Amniotic epithelial cell (primary cell): ENCODE data around the gene TMBIM4.

Source experiments
- DNase-seq: peaks from one replicate; pipeline ENCODE4 v3.0.0-alpha.2; 2010; ENCODE audit warnings: low read depth

TMBIM4 gene

DNA sequence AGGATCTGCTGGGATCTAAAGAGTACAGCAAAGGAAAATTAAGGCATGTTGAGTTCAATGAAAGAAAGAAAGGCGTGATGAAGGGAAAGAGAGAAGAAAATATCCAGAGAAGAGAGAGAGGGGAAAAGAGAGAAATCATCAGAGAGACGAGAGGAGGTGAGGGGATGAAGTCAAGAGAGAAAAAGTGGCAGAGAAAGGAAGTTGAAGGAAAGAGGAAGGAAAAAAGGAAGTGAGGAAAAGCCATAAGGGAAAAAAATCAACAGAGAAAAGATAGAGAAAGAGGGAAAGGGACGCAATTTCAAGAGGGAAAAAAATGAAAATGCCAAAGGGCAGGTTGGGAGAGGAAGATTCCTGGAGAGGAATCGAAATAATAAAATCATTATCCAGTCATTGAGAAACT lies 79.6 kb downstream of the TMBIM4 start:
- DNase-seq, result no peak

DNA sequence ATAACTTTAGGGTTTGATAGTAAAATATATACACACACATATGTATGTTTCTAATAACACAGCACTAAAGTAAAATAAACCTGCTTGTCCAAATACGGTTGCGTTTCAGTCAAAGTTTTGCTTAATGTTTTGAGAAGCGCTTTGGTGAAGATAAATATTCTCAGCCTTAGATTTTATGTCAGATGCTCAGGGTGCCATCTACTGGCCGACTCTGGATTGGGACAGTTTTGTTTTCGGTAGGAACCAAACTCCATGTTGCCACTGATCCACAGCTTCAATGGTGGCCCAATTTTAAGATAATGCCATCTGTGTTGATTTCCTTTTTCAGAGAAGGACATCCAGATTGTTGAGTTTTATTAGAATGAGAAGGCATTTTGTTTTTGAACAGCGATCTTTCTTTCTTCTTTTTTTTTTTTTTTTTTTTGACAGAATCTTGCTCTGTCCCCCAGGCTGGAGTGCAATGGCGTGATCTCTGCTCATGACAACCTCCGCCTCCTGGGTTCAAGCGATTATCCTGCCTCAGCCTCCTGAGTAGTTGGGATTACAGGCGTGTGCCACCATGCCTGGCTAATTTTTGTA lies 82.3 kb downstream of the TMBIM4 start:
- peak; percentile 70 for DNase-seq

DNA sequence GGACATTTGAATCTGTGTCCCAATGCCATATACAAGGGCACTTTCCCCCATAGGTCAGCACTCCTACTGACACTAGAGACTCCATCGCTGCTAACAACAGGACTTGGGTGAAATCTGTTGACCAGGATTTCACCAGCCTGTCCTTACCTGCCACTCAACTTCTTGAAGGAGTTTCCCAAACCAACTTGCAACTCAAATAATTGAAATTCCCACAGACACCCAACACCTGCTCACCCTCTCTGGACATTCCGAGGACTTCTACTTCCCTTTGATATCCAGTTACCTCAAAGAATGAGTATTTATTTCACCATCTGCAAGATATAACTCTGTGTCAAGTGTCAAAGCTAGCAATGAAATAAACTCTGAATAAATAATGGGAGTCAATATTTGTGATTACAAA lies 83.8 kb downstream of the TMBIM4 start:
- no peak for DNase-seq
